ENCODE data around the gene RBM25. TPM values are rescaled to one million over a fixed set of nuclear protein-coding genes. Genes with fewer than 3 reads are reported as not detected.

RBM25 gene
- total RNA-seq, 4 donors from 2014 or later = 64.1 to 87.0 (median 73.8) TPM

DNA sequence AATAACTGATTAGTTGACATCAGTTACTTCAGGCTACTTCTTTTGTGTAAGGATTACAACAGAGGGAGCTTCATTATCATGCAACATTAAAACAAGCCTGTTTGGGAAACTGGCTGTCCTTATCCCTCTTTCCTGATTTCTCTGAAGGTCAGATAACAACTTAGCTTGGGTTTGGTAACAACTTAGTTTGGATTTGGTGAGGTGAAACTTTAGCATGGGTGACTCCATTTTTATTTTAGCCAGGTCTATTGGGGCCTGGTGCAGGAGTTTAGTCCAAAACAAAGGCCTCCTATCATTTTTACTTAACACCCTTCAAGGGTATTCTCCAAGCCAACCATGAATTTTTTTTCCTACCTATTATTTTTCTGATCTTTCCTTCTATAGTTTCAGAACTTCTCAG, 30.4 kb upstream of the RBM25 start:
- TF ChIP-seq, protein P1, sequence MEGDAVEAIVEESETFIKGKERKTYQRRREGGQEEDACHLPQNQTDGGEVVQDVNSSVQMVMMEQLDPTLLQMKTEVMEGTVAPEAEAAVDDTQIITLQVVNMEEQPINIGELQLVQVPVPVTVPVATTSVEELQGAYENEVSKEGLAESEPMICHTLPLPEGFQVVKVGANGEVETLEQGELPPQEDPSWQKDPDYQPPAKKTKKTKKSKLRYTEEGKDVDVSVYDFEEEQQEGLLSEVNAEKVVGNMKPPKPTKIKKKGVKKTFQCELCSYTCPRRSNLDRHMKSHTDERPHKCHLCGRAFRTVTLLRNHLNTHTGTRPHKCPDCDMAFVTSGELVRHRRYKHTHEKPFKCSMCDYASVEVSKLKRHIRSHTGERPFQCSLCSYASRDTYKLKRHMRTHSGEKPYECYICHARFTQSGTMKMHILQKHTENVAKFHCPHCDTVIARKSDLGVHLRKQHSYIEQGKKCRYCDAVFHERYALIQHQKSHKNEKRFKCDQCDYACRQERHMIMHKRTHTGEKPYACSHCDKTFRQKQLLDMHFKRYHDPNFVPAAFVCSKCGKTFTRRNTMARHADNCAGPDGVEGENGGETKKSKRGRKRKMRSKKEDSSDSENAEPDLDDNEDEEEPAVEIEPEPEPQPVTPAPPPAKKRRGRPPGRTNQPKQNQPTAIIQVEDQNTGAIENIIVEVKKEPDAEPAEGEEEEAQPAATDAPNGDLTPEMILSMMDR (IDR thresholded peaks at IDR 0.05; ENCODE audit: low read depth) = no peak

DNA sequence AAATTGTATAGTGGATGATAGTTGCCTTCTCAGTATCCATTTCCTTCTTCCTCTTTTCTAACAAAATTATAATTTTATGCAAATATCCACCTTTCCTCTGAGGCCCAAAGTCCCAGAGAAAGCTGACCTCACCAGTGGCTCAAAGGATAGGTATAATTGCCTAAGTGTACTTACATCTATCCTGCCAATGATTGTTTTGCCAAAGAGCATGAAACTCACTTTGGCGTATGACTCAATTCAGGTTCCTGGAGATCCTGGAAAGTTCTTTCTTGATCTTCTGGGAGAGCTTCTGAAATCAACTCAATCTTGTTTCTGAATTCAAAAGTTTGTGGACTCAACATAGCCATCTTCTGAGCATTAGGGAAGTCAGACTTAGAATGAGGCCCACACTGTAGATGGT, 10.5 kb upstream of the RBM25 start:
- TF ChIP-seq, protein P1 (IDR thresholded peaks at IDR 0.05; ENCODE audit: low read depth) = no peak

DNA sequence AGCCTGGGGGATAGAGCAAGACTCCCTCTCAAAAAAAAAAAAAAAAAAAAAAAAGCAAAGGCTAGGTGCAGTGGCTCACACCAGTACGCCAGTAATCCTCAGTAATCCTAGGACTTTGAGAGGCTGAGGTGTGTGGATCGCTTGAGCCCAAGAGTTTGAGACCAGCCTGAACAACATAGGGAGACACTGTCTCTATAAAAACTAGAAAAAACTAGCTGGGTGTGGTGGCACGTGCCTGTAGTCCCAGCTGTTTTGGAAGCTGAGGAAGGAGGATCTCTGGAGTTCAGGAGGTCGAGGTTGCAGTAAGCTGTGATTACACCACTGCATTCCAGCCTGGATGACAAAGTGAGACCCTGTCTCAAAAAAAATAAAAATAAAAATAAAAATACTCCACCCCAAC, 8.9 kb upstream of the RBM25 start:
- TF ChIP-seq, protein P1 (IDR thresholded peaks at IDR 0.05; ENCODE audit: low read depth) = no peak

DNA sequence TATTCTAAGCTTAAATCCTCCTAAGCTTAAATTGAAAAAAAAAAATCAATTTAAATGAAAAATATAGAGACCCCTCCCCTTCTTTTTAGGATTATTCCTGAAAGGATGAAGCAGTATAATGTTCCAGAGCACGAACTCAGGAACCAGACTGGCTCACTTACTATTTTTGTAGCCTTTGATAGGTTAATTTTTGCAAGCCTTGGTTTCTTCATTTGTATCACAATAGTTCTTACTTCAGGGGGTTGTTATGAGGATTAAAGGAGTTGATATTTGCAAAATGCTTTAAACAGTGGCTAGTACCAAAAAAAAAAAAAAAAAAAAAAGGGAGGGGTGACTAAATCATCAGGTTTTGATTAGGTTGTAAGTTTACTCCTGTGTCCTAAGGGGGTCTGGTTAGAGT, 3.1 kb upstream of the RBM25 start:
- TF ChIP-seq, protein P1 (IDR thresholded peaks at IDR 0.05; ENCODE audit: low read depth) = no peak

DNA sequence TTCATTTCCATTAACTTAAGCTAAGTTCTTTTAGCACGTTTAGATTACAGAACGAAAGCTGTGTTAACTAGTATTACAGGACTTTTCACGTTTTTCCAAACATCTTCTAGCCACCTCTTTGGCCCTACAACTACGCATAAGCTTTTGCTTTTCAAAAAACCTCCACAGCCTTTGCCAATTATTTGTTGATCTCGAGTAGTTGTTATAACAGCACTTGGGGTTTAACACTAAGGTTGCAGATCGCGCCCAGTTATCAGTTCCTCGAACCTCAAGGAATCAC, 450 bp upstream of the RBM25 start:
- TF ChIP-seq, protein P1 (IDR thresholded peaks at IDR 0.05; ENCODE audit: low read depth) = no peak

DNA sequence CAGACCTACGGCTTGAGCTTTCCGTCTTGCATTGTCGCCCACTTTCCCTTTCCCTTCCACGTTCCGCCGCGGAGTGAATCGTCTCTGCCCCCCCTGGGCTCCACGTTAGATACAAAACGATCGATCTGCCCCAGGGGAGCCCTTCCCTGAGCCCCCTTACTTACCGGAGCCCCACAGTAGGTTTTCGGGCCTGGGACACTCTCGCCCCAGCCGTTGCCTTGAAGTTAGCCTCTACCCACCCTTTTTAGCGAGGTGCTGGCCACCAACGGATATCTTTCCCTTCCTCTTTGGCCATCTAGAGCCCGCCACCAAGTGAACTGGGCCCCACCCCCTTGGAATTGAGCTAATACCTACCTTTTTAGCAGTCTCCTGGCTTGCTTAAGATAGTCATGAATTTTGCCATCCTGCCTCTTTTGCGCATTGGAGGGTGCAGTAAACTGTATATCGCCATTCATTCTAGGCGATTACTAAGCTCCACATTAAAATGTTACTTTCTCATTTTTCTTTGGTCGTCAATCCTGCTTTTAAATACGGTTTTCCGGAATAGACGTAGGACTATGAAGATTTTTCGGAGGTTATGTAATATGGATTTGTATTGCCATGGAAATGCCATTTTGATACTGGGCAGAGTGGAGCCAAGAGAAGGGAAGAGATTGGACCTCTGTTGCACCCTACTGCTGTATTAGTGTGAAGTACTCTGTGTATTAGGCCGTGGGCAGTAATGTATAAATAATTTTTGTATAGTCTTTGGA, 764 bp downstream of the RBM25 start:
- TF ChIP-seq, protein P1 (IDR thresholded peaks at IDR 0.05; ENCODE audit: low read depth) = no peak

DNA sequence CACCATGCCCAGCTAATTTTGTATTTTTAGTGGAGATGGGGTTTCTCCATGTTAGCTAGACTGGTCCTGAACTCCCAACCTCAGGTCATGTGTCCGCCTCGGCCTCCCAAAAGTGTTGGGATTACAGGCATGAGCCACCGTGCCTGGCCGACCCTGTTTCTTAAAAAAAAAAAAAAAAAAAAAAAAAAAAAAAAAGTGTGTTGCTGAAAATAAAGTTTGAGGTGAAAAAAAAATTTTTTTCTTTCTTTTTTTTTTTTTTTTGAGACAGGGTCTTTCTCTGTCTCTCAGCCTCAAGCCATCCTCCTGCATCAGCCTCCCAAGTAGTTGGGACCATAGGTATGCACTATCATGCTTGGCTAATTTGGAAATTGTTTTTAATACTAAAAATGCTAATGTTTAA, 11.3 kb downstream of the RBM25 start:
- TF ChIP-seq, protein P1 (IDR thresholded peaks at IDR 0.05; ENCODE audit: low read depth) = no peak
